EL (cell line): ENCODE measurements around the gene DPH3.

Experiments used
- DNase-seq: peaks from one replicate; pipeline ENCODE4 v3.0.0-alpha.2; 2016

DPH3 gene

DNA sequence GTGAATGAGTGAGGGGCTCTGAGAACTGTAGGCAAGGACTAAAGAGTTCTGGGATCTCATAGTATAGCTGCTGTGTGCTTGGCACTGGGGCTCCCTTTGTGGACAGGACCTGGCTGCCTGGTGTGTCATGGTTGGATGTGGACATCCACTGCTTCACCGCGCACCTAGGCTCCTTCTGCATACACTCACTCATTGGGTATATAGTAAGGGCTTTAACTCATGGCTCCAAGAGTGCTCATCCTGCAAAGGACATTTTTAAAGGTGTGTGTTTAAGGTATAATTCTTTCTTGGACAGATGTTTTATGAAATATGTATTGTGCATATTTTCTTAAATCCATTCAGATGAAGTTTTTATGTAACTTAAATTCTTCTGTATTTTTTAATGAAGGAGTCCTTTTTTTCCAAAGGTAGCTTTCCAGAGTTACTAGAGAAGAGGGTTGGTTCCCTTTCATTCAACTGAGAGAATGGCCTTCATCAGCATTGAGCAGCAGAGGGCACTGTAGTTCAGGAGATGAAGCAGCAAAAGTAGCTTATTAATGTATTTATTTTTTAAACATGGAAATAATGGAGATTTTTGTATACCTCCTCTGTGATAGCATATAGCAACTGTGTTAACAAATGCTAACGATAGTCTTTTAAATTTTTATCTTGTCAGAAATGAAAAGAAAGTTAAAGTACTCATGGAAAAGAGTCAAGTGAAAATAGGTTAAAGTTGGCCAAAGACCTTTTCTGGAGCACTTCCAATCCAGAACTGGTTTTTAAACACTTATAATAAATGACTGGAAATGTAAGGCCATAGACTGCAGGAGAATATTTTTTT lies 25.5 kb upstream of the DPH3 start:
- peak; percentile 57 for DNase-seq

DNA sequence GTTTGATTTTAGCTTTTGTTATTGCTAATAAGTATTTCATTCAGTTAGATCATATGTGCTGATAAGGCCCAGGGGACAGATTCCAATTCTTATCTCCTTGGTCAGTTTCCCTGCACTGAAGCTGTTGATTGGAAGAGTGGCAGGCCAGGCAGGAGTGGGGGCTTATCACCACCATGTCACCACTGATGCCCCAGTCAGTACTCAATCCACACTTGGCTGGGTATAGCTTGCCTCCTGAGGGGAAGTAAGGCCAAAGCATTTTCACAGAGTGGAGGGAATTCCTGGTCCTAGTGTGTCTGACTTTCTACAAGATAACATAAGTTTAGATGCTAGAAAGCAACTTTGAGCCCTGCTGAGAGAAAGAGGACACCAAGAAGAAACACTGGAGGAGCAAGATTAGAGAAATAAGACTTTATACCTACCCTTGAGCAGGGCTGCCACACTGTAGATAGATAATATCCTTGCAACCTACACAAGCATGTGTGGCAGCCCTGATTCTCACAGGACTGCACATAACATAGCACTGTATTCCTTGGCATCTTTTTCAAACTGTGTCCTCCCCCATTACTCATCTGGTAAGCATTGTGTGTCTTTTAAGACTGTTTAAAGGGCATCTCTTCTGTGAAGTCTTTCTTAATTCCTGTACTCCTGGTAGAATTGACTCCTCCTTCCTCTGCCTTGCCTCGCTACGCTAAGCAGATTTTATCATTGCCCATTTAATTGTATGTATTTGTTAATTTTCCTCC lies 24.6 kb upstream of the DPH3 start:
- DNase-seq: peak; percentile 28

DNA sequence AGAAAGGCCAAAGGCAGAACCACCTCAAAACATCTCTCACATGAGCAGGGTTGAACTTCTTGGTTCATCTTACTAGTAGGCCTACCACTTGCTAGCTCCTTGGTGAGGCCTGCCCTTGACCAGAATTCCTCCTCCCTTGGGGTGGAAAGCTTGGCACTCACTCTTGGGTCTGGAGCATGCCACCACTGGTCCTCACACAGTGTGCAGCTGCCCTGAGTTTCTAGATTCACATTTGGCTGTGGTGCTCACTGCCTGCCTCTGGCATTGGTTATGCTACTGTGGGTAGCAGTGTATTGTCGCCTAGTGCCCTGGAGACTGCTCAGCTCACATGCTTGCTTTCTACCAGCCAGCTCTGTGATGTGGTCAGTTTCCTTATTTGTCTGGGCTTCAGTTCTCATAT lies 23.9 kb upstream of the DPH3 start:
- DNase-seq: no peak

DNA sequence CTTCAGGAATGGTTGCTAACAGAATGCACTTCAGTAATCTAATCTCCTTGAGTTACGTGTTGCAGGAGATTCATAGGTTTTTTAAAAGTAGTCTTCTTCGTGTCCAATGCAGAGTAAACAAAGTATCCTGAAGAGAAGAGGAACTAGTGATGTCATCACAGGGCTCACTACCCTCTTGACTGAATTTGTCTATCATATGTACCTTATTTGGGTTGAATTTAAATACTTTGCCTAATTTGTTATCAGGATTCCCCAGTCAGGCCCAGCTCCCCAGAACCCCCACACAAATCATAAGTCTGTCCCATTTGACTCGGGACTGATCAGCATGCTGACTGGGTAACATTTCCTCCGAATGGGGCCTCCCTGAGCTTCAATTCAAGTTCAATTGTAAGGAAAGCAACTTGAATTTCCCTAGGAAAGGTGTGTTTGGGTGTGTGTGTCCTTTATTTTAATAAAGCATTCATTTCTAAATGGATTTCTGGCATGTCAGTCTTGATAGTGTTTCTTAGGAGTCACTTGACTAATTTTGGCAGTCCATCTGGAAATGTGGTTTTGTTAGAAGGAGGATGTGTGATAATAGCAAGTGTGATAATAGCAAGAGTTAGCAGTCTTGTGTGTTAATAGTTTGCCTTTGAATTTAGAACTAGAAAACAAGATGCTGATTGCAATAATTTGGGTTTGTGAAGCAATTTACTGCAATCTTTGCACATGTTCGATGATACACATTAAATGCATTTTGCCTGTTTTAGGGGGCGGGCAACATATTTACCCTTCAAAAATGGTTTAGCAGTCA lies 22.2 kb upstream of the DPH3 start:
- DNase-seq: no peak

DNA sequence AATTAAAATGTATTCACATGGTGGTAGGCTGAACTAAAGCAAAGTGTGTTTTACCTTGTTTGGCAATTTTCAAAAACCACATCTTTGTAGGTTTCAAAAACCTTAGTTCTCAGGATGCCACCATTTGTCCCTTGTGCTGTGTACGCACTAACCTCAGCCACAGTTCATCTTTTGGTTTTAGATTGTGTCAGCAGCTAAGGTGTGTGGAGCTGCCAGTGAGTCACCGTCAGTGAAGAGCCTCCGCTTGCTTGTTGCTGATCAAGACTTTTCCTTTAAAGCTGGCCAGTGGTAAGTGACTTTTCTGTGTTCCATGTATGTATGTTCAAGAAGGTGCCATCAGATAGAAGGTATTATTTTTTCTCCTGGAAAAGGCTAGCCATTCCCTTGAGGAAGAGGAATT lies 21.4 kb upstream of the DPH3 start:
- DNase-seq: no peak

DNA sequence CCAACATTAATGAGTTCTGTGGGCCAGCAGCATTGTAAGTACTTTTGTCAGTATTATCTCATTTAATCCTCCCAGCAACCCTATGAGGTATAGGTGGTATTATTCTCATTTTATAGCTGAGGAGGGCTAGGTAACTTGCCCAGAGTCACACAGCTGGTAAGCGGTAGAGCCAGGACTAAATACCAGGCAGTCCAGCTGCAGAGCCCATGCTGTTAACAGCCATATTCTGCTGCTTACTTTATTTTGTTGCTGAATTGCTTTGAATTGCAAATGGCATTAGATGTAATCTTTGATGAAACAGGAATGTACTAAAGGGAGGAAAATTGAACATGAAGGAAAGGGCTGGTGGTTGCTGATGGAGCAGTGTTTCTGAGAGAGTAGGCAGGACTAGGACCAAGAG lies 19.9 kb upstream of the DPH3 start:
- no peak for DNase-seq

DNA sequence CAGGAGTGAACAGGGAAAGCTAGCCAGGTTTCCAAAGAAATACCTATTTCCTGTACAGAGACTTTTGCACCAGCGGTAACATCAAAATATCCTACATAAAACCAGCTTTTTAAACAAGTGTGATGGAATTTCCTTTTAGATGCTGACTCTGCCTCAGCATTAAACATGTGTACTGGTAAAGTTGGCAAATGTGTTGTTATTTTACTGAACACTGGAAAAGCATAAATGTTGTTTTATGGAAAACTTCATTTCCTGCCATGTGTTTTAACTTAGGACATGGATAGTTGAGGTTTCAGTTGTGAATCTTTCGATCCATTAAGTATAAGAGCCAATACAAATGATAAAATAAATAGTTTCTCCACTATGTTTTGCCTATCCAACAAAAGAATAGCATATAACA lies 15.9 kb upstream of the DPH3 start:
- DNase-seq: peak; percentile 10

DNA sequence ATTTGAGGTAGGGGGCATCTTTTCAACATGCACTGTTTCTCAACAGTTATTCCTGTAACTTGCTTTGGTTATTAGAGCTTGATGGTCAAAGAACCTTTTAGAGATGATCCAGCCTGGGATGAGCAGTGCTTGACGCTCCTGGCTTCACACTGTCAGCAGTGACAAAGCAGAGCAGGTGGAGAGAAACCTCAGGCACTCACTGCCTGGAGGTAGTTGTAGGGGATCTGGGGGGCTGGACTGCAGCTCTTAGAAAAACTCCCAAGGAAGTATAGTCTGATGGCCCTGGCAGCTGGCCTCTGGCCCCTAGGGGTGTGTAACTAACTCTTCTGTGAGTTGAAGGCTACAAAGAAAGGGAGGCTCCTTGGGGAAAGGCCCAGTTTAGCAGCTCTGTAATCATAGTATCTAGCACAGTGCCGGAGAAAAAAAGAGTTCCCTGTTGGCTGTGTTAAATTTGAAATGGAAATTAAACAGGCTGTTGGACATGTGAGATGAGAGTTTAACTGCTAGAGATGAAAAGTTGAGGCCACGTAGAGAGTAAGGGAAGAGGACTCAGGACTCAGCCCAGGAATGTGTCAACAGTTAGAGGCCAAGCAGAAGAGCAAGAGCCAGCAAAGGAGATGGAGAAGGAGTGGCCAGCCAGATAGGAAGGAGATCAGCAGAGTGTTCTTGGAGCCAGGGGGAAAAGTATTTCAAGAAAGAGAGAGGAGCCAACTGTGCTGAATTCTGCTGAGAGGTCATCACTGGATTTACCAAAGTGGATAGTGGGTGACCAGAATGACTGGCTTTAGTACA lies 14.5 kb upstream of the DPH3 start:
- no peak for DNase-seq

DNA sequence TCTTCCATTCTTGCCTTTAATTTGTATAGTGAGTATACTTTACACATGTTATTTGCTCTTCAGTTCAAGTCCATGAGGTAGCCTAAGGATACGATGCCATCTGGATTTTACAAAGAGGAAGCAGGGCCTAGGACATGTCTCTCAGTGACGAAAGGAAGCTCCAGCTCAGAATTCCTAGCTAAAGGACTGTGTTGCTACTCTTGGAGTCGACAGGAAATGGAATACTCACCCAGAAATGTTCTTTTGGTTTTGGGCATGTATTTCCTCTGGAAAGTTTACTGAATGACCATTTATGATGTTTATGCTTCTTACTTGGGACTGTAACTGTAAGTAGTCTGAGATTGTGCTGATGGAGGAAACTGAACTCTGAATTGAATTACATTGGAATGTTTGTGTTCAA lies 12.7 kb upstream of the DPH3 start:
- peak; percentile 25 for DNase-seq

DNA sequence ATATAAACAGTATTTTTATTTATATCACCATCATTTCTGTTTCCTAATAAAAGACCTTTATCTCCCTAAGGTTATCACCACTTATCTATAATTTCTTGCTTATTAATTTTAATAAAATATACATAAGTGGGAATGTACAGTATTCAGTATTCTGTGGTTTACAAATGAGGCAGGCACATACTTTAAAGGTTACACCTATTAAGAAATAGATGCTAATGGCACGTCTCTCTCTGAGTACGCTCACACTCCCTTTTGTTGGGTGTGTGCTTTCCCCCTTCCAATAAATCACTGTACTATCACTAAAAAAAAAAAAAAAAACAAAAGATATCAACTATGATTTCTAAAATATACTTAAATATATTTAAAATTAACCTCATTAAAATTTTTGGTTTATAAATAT lies 9.1 kb upstream of the DPH3 start:
- DNase-seq: no peak

DNA sequence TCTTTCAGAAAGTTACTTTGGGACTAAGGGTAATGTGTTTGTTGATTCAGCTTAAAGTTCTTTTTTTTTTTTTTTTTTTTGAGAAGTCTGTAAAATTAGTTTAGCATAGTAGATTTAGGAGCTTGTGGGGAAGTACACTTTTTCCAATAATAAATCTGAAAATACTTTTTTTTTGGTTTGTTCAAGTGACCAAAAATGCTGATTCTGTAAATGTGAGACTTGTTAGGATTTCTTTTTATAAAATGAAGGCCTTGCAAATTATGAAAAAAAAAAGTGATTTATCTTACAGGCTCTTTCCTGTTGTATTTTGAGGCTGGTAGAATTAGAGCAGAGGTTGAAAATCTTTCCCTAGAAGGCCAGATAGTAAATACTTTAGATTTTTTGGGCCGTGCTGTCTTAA lies 7.8 kb upstream of the DPH3 start:
- DNase-seq: no peak

DNA sequence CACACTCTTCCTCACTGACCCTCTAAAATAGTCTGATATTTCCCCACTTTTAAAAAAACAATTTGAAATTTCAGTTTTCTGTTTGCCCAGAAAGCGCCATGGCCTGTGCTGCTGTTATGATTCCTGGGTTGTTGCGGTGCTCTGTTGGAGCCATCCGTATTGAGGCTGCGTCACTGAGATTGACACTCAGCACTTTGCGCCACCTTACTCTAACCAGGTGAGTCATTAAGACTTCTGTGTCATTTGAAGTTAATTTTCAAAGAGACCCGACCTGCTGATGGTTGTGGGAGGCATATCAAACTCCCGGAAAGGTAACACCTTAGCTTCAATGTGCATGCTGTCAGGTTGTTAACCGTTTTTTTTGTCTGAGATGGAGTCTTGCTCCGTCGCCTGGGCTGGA lies 6.1 kb upstream of the DPH3 start:
- no peak for DNase-seq

DNA sequence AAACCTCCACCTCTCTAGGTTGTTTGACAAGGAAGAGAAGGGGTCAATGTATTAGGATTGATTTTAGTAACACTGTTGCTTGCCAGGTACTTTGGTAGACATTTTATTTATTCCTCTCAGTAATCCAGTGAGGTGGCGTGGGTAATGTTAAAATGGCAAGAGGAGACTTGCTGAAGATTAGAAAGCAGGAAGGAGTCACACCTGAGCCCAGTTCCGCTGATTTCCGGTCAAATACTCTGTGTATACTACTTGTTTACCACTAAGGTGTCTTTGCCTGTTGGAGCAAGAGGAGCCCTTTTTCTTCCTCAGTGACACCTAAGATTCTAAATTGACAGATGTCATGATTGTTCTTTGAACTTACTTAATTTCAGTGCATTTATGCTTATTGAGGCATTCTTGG lies 2.0 kb upstream of the DPH3 start:
- DNase-seq: no peak

DNA sequence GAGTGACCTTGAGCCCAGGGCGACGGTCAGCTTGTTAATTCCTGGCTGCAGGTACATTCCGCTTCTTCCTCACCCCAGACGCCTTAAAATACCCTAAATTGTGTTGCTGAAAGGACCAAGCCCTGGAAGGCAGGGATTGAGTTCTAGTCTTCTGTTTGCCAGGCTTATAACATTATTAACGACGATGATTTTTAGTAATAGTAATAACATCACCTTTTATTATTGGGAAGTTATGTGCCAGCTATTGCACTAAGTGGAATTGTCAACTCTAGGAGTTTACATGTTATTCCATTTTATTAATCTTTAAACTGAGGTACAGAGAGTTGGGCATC lies 678 bp upstream of the DPH3 start:
- DNase-seq: no peak

DNA sequence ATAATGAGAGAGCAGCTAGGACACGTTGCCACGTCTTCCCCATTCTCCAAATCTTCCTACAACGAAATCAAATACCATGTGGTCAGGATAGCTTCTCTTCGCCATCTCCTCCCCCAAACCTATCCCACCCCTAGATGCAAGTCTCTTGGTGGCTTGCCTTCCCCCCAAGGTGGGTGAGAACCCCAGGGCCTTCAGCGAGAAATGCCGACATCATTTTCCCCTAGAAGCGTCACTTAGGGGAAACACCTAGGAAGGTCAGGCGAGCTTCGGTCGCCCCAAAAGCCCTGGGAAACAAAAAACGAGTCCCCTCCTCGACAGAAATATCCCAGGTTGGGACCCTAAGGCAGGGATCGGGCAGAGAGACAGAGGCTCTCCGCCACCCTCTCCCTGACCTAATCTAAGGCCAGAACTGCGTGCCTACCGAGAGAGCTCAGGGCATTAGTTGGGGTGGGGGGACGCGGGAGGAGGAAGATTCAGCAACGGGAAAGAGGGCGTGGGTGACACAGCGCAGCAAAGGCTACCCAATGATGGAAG lies 502 bp downstream of the DPH3 start:
- DNase-seq: no peak

DNA sequence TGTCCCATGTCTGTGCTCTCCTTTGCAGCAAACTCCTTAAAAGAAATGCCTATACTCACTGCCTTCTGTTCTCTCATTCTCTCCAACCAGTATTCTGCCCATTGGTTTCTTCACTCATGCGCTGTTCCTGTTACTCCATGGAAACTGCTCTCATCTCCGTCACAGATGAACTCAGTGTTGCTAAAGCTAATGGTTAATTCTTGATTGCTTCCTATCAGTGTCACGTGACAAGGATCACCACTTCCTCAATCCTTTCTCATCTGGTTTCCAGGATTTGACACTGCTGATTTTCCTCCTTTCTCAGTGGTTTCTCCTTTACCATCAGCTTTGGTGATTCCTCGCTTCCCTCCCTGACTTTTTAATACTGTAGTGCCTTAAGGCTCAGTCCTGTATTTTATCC lies 2.6 kb downstream of the DPH3 start:
- DNase-seq: no peak

DNA sequence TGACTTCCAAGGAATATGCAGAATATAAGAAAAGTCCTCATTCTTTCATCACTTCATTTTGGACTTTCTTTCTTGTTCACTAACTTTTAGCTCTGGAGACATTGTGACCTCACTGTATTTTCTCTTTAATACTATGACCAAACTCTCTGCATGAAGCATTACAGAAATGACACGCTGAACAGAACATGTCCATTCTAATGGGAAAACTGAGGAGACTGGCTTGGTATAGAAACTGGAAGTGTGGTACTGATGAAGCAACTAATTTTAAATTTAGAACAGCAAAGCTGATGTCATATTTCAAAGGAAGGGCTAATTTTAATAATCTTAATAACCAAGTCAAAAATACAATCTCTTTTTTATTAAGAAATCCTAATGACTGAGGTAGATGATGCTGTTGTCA lies 4.7 kb downstream of the DPH3 start:
- DNase-seq: no peak

DNA sequence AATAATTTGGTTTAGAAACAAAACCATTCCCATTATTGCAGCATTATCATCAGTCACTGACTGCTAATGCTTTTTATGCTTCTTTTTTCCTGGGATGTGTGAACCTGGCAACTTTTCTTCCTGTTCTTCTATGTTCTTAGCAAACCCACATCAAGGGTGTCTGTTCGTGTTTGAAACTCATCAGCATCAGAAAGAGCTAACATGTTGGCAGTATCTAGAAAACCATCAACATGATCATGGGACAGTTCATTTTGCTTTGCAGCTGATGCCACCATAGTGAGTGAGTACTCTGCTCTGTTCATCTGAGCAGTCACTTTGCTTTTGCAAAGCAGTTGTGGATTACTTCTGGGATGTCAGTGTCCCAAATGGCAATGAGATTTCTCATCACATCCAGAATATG lies 5.9 kb downstream of the DPH3 start:
- DNase-seq: no peak

DNA sequence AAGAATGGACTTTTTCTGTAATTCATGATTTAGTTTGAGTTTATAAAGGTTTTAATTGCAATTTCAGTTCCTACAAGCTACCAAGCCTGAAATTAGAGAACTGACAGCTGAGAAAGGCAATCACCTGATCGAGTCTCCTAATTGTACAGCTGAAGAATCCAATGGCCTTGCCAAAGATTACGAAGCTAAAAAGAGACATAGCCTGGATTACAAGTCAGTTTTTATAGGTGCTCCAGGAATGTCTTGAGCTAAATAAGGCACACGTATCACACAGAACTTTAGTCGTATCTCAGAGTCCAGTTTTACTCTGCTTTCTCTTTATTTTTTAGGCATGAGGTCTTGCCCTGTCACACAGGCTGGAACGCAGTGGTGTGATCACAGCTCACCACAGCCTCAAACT lies 6.6 kb downstream of the DPH3 start:
- DNase-seq: no peak

DNA sequence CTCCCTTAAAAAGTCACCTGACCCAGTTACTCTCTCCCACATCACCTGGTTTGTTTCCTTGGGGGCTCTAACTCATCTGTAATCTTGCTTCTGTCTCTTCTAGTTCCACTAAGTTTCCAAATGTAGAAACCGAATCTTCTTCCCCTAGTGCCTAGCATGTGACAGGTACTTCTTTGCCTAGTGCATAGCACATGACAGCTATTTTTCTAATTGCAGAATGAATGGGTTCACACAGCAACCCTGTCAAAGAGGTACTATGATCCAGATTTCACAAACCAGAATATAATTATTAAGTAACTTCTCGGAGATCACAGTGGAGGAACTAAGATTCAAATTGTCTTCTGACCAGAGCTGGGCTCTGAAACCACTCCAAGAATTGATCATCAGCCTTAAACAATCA lies 7.4 kb downstream of the DPH3 start:
- DNase-seq: no peak

DNA sequence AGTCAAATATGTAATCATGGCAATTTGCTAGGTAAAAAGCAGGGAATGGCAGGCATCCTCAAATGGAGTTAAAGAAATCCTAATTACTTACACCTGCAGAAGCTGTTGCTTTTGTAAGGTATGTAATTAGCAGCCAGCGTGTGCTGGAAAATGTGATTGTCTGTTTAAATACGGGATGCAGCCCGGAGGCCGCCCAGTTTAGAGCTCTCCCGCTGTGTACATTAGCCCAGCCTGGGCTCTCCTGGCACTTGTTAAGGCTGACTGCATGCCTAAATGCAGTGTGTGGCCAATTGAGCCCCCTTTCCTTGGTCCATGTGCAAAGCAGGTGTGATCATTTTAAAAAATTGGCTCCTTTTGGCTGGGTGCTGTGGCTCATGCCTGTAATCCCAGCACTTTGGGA lies 9.0 kb downstream of the DPH3 start:
- DNase-seq: no peak

DNA sequence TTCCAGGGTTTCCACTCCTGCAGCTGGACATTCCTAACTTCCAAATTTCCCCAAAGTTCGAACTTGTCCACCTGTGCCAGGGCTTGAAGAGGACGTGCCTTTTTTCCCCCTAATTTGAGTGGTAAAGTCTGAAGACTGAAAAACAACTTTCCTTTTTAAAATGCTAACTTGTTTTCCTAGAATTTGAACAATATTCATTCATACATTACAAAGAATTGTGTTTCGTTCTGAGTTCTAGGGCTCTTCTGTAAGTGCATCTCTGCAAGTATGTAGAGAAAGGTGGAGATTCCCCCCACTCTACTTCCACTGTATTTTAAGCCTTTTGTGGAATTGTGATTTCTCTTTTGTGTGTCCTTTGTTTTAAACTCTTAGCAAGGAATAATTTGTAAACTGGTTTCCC lies 9.4 kb downstream of the DPH3 start:
- DNase-seq: no peak

DNA sequence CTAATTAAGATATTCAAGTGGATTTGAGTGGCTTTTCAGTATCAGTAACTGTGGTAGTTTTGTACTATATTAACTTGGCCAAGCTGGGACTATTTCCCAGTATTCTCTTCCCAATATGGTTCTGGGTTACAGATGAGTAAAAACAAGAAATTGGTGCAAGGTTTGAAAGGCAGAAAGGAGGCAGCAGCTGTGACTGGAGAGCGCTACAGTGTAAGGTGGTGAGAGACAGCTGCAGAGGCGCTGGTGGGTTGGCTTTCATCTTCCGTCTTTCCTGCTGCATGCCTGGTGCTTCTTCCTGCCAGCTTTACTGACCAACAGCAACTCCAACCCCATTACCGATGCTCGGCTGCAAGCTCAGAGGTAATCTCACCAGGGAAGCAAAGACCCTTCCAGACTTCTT lies 9.8 kb downstream of the DPH3 start:
- no peak for DNase-seq
